ENCODE results near the gene NUDT11.
"Not testable (repeated sequence)": the region's sequence is repeated elsewhere in the genome, so short reads cannot be mapped to it uniquely, and the experiment has no call there.

Gene NUDT11

GRCh38 chrX:51496501-51497291, at the start of gene NUDT11:
Gene NUDT11, minus strand, starts transcription at chrX:51496592. Its CDS starts 148 bp downstream, at chrX:51496444.
- peak within 1 kb of the TSS; percentile 86 for H3K27ac Mint-ChIP-seq
- ATAC-seq: peak; percentile 89
- no peaks in the 10 kb centered on the region for H3K9me3 Mint-ChIP-seq
- peak within 1 kb of the TSS; percentile 75 for H3K4me3 Mint-ChIP-seq
- H3K36me3 Mint-ChIP-seq: no peaks in the 10 kb centered on the region
- H3K4me1 Mint-ChIP-seq: peaks cover 6% of the 10 kb centered on the region
- DNase-seq (ENCODE audit: low spot score in 2 of 2): peak; percentile 11 to 64

- no peak overlapping the region for H3K4me3 Mint-ChIP-seq
- no peaks in the 10 kb centered on the region for H3K9me3 Mint-ChIP-seq
- H3K27ac Mint-ChIP-seq: no peak overlapping the region
- H3K4me1 Mint-ChIP-seq: no peaks in the 10 kb centered on the region
- no peaks in the 10 kb centered on the region for H3K36me3 Mint-ChIP-seq
- DNase-seq (ENCODE audit: low spot score in 2 of 2) (no peak), ATAC-seq (no peak)
Measured at GRCh38 chrX:51520393-51520792, 24.0 kb upstream of the NUDT11 start.

GRCh38 chrX:51519131-51519530, 22.7 kb upstream of the NUDT11 start:
- not testable (repeated sequence) for H3K9me3 Mint-ChIP-seq; DNase-seq (ENCODE audit: low spot score in 2 of 2); H3K27ac Mint-ChIP-seq; H3K36me3 Mint-ChIP-seq; H3K4me1 Mint-ChIP-seq; H3K4me3 Mint-ChIP-seq; ATAC-seq

- no peak for ATAC-seq
- no peaks in the 10 kb centered on the region for H3K4me1 Mint-ChIP-seq
- H3K36me3 Mint-ChIP-seq: peaks cover 6% of the 10 kb centered on the region
- DNase-seq (ENCODE audit: low spot score in 2 of 2): no peak
- H3K4me3 Mint-ChIP-seq: no peak overlapping the region
- no peaks in the 10 kb centered on the region for H3K9me3 Mint-ChIP-seq
- no peak overlapping the region for H3K27ac Mint-ChIP-seq
Measured at GRCh38 chrX:51507551-51507950, 11.2 kb upstream of the NUDT11 start.

GRCh38 chrX:51495701-51496488, 497 bp downstream of the NUDT11 start:
- not testable (repeated sequence) for H3K9me3 Mint-ChIP-seq, H3K4me1 Mint-ChIP-seq, H3K27ac Mint-ChIP-seq, H3K36me3 Mint-ChIP-seq
- peak; percentile 41 for ATAC-seq
- DNase-seq (ENCODE audit: low spot score in 2 of 2): peak in 1 of 2 donors; percentile 44
- H3K4me3 Mint-ChIP-seq: peak overlapping the region; percentile 75

- no peaks in the 10 kb centered on the region for H3K36me3 Mint-ChIP-seq
- H3K4me1 Mint-ChIP-seq: peaks cover 6% of the 10 kb centered on the region
- no peak for ATAC-seq
- H3K9me3 Mint-ChIP-seq: no peaks in the 10 kb centered on the region
- H3K4me3 Mint-ChIP-seq: peak overlapping the region; percentile 75
- H3K27ac Mint-ChIP-seq: no peak overlapping the region
- no peak for DNase-seq (ENCODE audit: low spot score in 2 of 2)
Measured at GRCh38 chrX:51494409-51494808, 2.0 kb downstream of the NUDT11 start.

- DNase-seq (ENCODE audit: low spot score in 2 of 2): no peak
- ATAC-seq: no peak
- Mint-ChIP-seq H3K36me3 (no peaks in the 10 kb centered on the region), H3K27ac (no peak overlapping the region), H3K9me3 (no peaks in the 10 kb centered on the region), H3K4me1 (no peaks in the 10 kb centered on the region), H3K4me3 (no peak overlapping the region)
Measured at GRCh38 chrX:51487960-51488267, 8.5 kb downstream of the NUDT11 start.

GRCh38 chrX:51484616-51485015, 11.8 kb downstream of the NUDT11 start:
- no peaks in the 10 kb centered on the region for H3K9me3 Mint-ChIP-seq
- H3K4me1 Mint-ChIP-seq: no peaks in the 10 kb centered on the region
- DNase-seq (ENCODE audit: low spot score in 2 of 2): no peak
- H3K4me3 Mint-ChIP-seq: no peak overlapping the region
- ATAC-seq: no peak
- no peak overlapping the region for H3K27ac Mint-ChIP-seq
- H3K36me3 Mint-ChIP-seq: no peaks in the 10 kb centered on the region

- not testable (repeated sequence) for H3K36me3 Mint-ChIP-seq; H3K27ac Mint-ChIP-seq; H3K9me3 Mint-ChIP-seq; ATAC-seq; H3K4me3 Mint-ChIP-seq; DNase-seq (ENCODE audit: low spot score in 2 of 2); H3K4me1 Mint-ChIP-seq
Measured at GRCh38 chrX:51482411-51482810, 14.0 kb downstream of the NUDT11 start.

GRCh38 chrX:51476930-51477329, 19.5 kb downstream of the NUDT11 start:
- H3K4me3 Mint-ChIP-seq: no peak overlapping the region
- no peaks in the 10 kb centered on the region for H3K4me1 Mint-ChIP-seq
- H3K27ac Mint-ChIP-seq: no peak overlapping the region
- H3K36me3 Mint-ChIP-seq: no peaks in the 10 kb centered on the region
- ATAC-seq (no peak), DNase-seq (ENCODE audit: low spot score in 2 of 2) (no peak)
- H3K9me3 Mint-ChIP-seq: no peaks in the 10 kb centered on the region

- Mint-ChIP-seq H3K27ac (no peak overlapping the region), H3K4me1 (no peaks in the 10 kb centered on the region), H3K9me3 (no peaks in the 10 kb centered on the region), H3K4me3 (no peak overlapping the region), H3K36me3 (no peaks in the 10 kb centered on the region)
- DNase-seq (ENCODE audit: low spot score in 2 of 2): no peak
- no peak for ATAC-seq
Measured at GRCh38 chrX:51463322-51463721, 33.1 kb downstream of the NUDT11 start.

GRCh38 chrX:51461053-51462044, 35.0 kb downstream of the NUDT11 start:
- no peak for DNase-seq (ENCODE audit: low spot score in 2 of 2)
- Mint-ChIP-seq H3K4me3 (no peak overlapping the region), H3K9me3 (no peaks in the 10 kb centered on the region), H3K36me3 (no peaks in the 10 kb centered on the region), H3K4me1 (no peaks in the 10 kb centered on the region), H3K27ac (no peak overlapping the region)
- no peak for ATAC-seq

GRCh38 chrX:51459125-51459524, 37.3 kb downstream of the NUDT11 start:
- Mint-ChIP-seq H3K4me1 (no peaks in the 10 kb centered on the region), H3K9me3 (no peaks in the 10 kb centered on the region), H3K4me3 (no peak overlapping the region), H3K36me3 (no peaks in the 10 kb centered on the region), H3K27ac (no peak overlapping the region)
- ATAC-seq (no peak), DNase-seq (ENCODE audit: low spot score in 2 of 2) (no peak)

- H3K4me3 Mint-ChIP-seq: no peak overlapping the region
- no peaks in the 10 kb centered on the region for H3K9me3 Mint-ChIP-seq
- DNase-seq (ENCODE audit: low spot score in 2 of 2) (no peak), ATAC-seq (no peak)
- no peak overlapping the region for H3K27ac Mint-ChIP-seq
- no peaks in the 10 kb centered on the region for H3K4me1 Mint-ChIP-seq
- no peaks in the 10 kb centered on the region for H3K36me3 Mint-ChIP-seq
Measured at GRCh38 chrX:51456814-51457213, 39.6 kb downstream of the NUDT11 start.

- no peaks in the 10 kb centered on the region for H3K9me3 Mint-ChIP-seq
- H3K36me3 Mint-ChIP-seq: no peaks in the 10 kb centered on the region
- ATAC-seq: no peak
- no peak for DNase-seq (ENCODE audit: low spot score in 2 of 2)
- H3K27ac Mint-ChIP-seq: no peak overlapping the region
- H3K4me3 Mint-ChIP-seq: no peak overlapping the region
- no peaks in the 10 kb centered on the region for H3K4me1 Mint-ChIP-seq
Measured at GRCh38 chrX:51456246-51456645, 40.1 kb downstream of the NUDT11 start.
